Fibroblast of lung (primary cell): ENCODE measurements around the gene KRTAP4-3. TPM values are rescaled to one million over a fixed set of nuclear protein-coding genes. Genes with fewer than 3 reads are reported as not detected.
"Not testable (repeated sequence)": the region's sequence is repeated elsewhere in the genome, so short reads cannot be mapped to it uniquely, and the experiment has no call there.

ENCODE experiments used
- DNase-seq, 2 donors: peaks; one replicate each; pipeline versions ENCODE4 v3.0.0 to v3.0.0-alpha.2; 2010; ENCODE audit warnings: low read depth in 2 of 2
- H2AFZ ChIP-seq: 2 replicates; pipeline ENCODE4 v1.5.1; 2012; ENCODE audit warnings: low read length, control low read depth, inconsistent platforms
- H3K27ac ChIP-seq: 2 replicates; pipeline ENCODE4 v1.5.1; 2011; ENCODE audit warnings: low read length, control low read depth; ENCODE audit not compliant: insufficient read depth
- H3K27me3 ChIP-seq: 2 replicates; pipeline ENCODE4 v1.5.1; 2011; ENCODE audit warnings: mild to moderate bottlenecking, low read length; ENCODE audit not compliant: control insufficient read depth, insufficient read depth
- H3K36me3 ChIP-seq: 2 replicates; pipeline ENCODE4 v1.5.1; 2011; ENCODE audit warnings: low read length; ENCODE audit not compliant: control insufficient read depth, insufficient read depth
- H3K4me1 ChIP-seq: 2 replicates; pipeline ENCODE4 v1.5.1; 2011; ENCODE audit warnings: low read length; ENCODE audit not compliant: control insufficient read depth, insufficient read depth; ENCODE audit errors: extremely low read depth
- H3K4me2 ChIP-seq: 2 replicates; pipeline ENCODE4 v1.5.1; 2011; ENCODE audit warnings: low read length, control low read depth; ENCODE audit not compliant: insufficient read depth; ENCODE audit errors: extremely low read depth
- H3K4me3 ChIP-seq, 4 experiments: fragments of 200-600 bp in 1 of 4; sonication (generic) in 1 of 4; replicated peaks in 1 of 4; 2 replicates each; pipeline ENCODE4 v1.5.1; 2011 to 2016; ENCODE audit warnings: low read length in 4 of 4, low read depth in 3 of 4, mild to moderate bottlenecking in 3 of 4, control low read depth in 2 of 4, inconsistent platforms in 1 of 4, mixed read lengths in 1 of 4; ENCODE audit not compliant: insufficient read depth in 1 of 4; ENCODE audit errors: control extremely low read depth in 1 of 4
- H3K79me2 ChIP-seq: 2 replicates; pipeline ENCODE4 v1.5.1; 2012; ENCODE audit warnings: mild to moderate bottlenecking, low read length, inconsistent platforms; ENCODE audit not compliant: control insufficient read depth, insufficient read depth
- H3K9ac ChIP-seq: 2 replicates; pipeline ENCODE4 v1.5.1; 2011; ENCODE audit warnings: mild to moderate bottlenecking, low read length, control low read depth; ENCODE audit not compliant: insufficient read depth
- H3K9me3 ChIP-seq: 2 replicates; pipeline ENCODE4 v1.5.1; 2012; ENCODE audit warnings: low read depth, low read length; ENCODE audit not compliant: control insufficient read depth, insufficient read depth
- H4K20me1 ChIP-seq: 2 replicates; pipeline ENCODE4 v1.5.1; 2011; ENCODE audit warnings: low read length; ENCODE audit not compliant: control insufficient read depth, insufficient read depth; ENCODE audit errors: extremely low read depth
- EZH2 ChIP-seq: IDR thresholded peaks from 2 replicates; pipeline ENCODE4 v1.5.1; 2012; ENCODE audit warnings: low read length, control low read depth, mild to moderate bottlenecking; ENCODE audit errors: missing control alignments
- polyA plus RNA-seq, 2 donors: library from polyadenylated mRNA; depleted of rRNA in 1 of 2; stranded (reverse) in 1 of 2; unstranded in 1 of 2; fragments of >200 nt; gene quantifications; 2 replicates each; pipeline ENCODE4 v1.2.1, GENCODE V29; 2011 to 2012; ENCODE audit warnings: missing spikeins in 1 of 2
- total RNA-seq: library from RNA; depleted of rRNA; stranded (reverse); fragments of >200 nt; gene quantifications from 2 replicates; pipeline ENCODE4 v1.2.1, GENCODE V29; 2014
- TF ChIP-seq, protein P1 (sequence below), 2 donors: IDR thresholded peaks in 1 of 2; conservative IDR thresholded peaks in 1 of 2; 1 replicate in 1 of 2; 2 replicates in 1 of 2; pipeline ENCODE4 v1.5.1; 2011 to 2012; ENCODE audit warnings: low read length in 2 of 2, control low read depth in 1 of 2, inconsistent platforms in 1 of 2, low read depth in 1 of 2, mild to moderate bottlenecking in 1 of 2

KRTAP4-3 gene
- total and polyA plus RNA-seq, 2 donors (not counting 1 experiment from before 2014, with no cell fraction given), result not detected

DNA sequence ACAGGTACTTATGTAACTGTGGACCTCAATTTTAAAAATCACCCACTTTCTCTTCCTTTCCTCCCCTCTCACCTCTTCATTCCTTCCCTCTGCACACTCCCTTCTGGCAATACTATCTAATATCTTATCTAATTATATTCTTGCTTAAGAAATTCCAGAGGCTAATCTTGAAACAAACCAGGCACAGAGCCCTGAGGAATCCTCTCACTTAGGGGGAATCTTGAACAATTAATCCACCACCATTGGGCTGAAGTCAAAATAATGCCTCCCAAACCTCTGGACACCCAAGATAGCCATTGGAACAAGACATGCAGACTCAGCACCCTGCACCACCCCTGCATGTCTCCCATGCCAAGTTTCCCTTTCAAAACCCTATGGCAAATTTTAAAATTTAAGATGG, 26.7 kb downstream of the KRTAP4-3 start:
- Histone ChIP-seq H4K20me1 (no peaks in the 10 kb centered on the region), H3K36me3 (no peaks in the 10 kb centered on the region), H3K27ac (no peak overlapping the region), H3K4me1 (no peaks in the 10 kb centered on the region), H3K79me2 (no peaks in the 10 kb centered on the region), H3K4me2 (no peak overlapping the region), H3K27me3 (no peaks in the 10 kb centered on the region), H2AFZ (no peak overlapping the region), H3K9me3 (no peaks in the 10 kb centered on the region), H3K4me3 (no peak overlapping the region), H3K9ac (no peak overlapping the region)
- DNase-seq, result no peak
- TF ChIP-seq, protein P1, sequence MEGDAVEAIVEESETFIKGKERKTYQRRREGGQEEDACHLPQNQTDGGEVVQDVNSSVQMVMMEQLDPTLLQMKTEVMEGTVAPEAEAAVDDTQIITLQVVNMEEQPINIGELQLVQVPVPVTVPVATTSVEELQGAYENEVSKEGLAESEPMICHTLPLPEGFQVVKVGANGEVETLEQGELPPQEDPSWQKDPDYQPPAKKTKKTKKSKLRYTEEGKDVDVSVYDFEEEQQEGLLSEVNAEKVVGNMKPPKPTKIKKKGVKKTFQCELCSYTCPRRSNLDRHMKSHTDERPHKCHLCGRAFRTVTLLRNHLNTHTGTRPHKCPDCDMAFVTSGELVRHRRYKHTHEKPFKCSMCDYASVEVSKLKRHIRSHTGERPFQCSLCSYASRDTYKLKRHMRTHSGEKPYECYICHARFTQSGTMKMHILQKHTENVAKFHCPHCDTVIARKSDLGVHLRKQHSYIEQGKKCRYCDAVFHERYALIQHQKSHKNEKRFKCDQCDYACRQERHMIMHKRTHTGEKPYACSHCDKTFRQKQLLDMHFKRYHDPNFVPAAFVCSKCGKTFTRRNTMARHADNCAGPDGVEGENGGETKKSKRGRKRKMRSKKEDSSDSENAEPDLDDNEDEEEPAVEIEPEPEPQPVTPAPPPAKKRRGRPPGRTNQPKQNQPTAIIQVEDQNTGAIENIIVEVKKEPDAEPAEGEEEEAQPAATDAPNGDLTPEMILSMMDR (conservative IDR thresholded peaks at IDR 0.05 in 1 of 2, IDR thresholded peaks at IDR 0.05 in 1 of 2; ENCODE audit: low read depth in 1 of 2, low read length in 2 of 2), result no peak
- no peak for TF ChIP-seq EZH2

DNA sequence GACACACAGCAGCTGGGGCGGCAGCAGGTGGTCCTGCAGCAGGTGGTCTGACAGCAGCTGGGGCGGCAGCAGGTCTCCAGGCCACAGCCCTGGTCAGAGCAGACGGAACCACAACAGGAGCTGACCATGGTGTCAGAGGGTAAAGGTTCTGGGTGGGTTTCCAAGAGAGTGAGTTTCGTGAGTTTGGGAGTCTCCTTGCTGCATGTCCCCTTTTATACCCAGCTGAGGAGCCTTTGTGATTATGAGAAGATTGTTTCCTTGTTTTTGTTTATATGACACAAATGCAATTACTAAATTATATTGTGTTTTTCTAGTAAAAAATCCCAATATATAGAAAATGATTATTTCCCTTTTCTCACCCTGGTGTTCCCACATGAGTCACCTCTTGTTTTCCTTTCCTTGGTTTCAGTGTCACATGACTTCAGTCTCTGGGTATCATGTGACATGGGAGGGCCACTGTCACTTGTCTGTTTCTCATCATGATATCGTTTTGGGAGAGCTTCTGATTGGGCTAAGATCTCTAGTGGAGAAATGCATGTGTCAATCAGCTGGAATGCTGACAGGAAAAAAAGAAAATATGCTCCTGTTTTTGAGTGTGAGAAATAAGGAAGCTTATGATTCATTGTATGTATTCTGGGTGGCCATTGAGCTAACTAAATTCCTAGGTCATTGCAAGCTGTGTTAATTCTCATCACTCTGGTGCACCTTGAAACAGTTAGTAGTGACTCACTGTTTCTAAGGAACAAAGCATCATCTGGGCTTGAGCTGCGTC, 27.5 kb downstream of the KRTAP4-3 start, which contains the start of gene KRTAP4-6:
Gene KRTAP4-6, minus strand, starts transcription at position 185 of the 772 bp plus-strand sequence. Its CDS starts 57 bp downstream, at position 128.
- TF ChIP-seq, protein P1 (conservative IDR thresholded peaks at IDR 0.05 in 1 of 2, IDR thresholded peaks at IDR 0.05 in 1 of 2; ENCODE audit: low read depth in 1 of 2, low read length in 2 of 2), result no peak
- TF ChIP-seq EZH2, result no peak
- no peak within 1 kb of the TSS for H3K9ac ChIP-seq
- H3K79me2 ChIP-seq, result no peaks in the 10 kb centered on the region
- H3K4me1 ChIP-seq, result no peaks in the 10 kb centered on the region
- H3K4me3 ChIP-seq, result no peak within 1 kb of the TSS
- DNase-seq, result peak in 1 of 2 donors; percentile 85
- H3K4me2 ChIP-seq, result no peak within 1 kb of the TSS
- no peaks in the 10 kb centered on the region for H3K36me3 ChIP-seq
- H3K9me3 ChIP-seq, result no peaks in the 10 kb centered on the region
- no peak within 1 kb of the TSS for H3K27ac ChIP-seq
- H4K20me1 ChIP-seq, result no peaks in the 10 kb centered on the region
- H3K27me3 ChIP-seq, result no peaks in the 10 kb centered on the region
- H2AFZ ChIP-seq, result no peak within 1 kb of the TSS

DNA sequence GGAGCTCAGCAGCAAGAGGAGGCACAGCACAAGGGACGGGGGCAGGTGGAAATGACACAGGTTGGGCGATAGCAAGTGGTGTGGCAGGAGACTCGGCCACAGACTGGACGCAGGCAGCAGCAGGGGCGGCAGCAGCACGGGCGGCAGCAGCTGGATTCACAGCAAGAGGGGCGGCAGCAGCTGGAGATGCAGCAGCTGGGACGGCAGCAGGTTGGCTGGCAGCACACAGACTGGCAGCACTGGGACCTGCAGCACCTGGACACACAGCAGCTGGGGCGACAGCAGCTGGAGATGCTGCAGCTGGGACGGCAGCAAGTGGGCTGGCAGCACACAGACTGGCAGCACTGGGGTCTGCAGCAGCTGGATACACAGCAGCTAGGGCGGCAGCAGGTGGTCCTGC, 28.2 kb downstream of the KRTAP4-3 start:
- H3K9ac ChIP-seq, H3K79me2 ChIP-seq, H3K27ac ChIP-seq, H3K27me3 ChIP-seq, H3K9me3 ChIP-seq, H4K20me1 ChIP-seq, H3K36me3 ChIP-seq, H3K4me3 ChIP-seq, H3K4me2 ChIP-seq, H2AFZ ChIP-seq, H3K4me1 ChIP-seq, DNase-seq: not testable (repeated sequence)
